ENCODE measurements around the gene RPP21. TPM values are rescaled to one million over a fixed set of nuclear protein-coding genes. Genes with fewer than 3 reads are reported as not detected.
"Not testable (repeated sequence)": the region's sequence is repeated elsewhere in the genome, so short reads cannot be mapped to it uniquely, and the experiment has no call there.

The RPP21 gene
- total and polyA plus RNA-seq, 2 donors, result 15.0 to 147 TPM

- H3K4me3 ChIP-seq (ENCODE audit: low read depth, low read length), result peak overlapping the region; percentile 91
- no peaks in the 10 kb centered on the region for H3K4me1 ChIP-seq (ENCODE audit: insufficient read depth)
- WGBS, result 32% methylated on average over 4 of the region's 4 CpGs
- no peaks in the 10 kb centered on the region for H3K36me3 ChIP-seq (ENCODE audit: insufficient read depth)
- H3K27ac ChIP-seq (ENCODE audit: low read depth), result no peak overlapping the region
- no peak for DNase-seq (ENCODE audit: extremely low spot score)
These were observed 896 bp downstream of the RPP21 start for GRCh38 chr6:30345852-30346251.

GRCh38 chr6:30348957-30349356 is 4.0 kb downstream of the RPP21 start:
- no peak for DNase-seq (ENCODE audit: extremely low spot score)
- Histone ChIP-seq H3K27ac (ENCODE audit: low read depth) (no peak overlapping the region), H3K36me3 (ENCODE audit: insufficient read depth) (no peaks in the 10 kb centered on the region), H3K4me3 (ENCODE audit: low read depth, low read length) (no peak overlapping the region), H3K4me1 (ENCODE audit: insufficient read depth) (no peaks in the 10 kb centered on the region)
- 87% methylated on average over 3 of the region's 3 CpGs for WGBS

GRCh38 chr6:30349421-30350177 is 4.6 kb downstream of the RPP21 start:
- DNase-seq (ENCODE audit: extremely low spot score), result no peak

GRCh38 chr6:30350524-30350923 is 5.6 kb downstream of the RPP21 start:
- WGBS, result 62% methylated on average over 1 of the region's 1 CpG
- H3K4me1 ChIP-seq (ENCODE audit: insufficient read depth), result no peaks in the 10 kb centered on the region
- H3K4me3 ChIP-seq (ENCODE audit: low read depth, low read length), result no peak overlapping the region
- DNase-seq (ENCODE audit: extremely low spot score), result no peak
- H3K27ac ChIP-seq (ENCODE audit: low read depth), result no peak overlapping the region
- H3K36me3 ChIP-seq (ENCODE audit: insufficient read depth), result no peaks in the 10 kb centered on the region

More at GRCh38 chr6:30349421-30350177, 4.6 kb downstream of the RPP21 start:
- no peak overlapping the region for H3K4me3 ChIP-seq (ENCODE audit: low read depth, low read length)
- no peaks in the 10 kb centered on the region for H3K4me1 ChIP-seq (ENCODE audit: insufficient read depth)
- no peaks in the 10 kb centered on the region for H3K36me3 ChIP-seq (ENCODE audit: insufficient read depth)
- WGBS, result 78% methylated on average over 3 of the region's 3 CpGs
- no peak overlapping the region for H3K27ac ChIP-seq (ENCODE audit: low read depth)

GRCh38 chr6:30352550-30352949 is 7.6 kb downstream of the RPP21 start:
- no peaks in the 10 kb centered on the region for H3K4me1 ChIP-seq (ENCODE audit: insufficient read depth)
- H3K36me3 ChIP-seq (ENCODE audit: insufficient read depth), result no peaks in the 10 kb centered on the region
- WGBS, result 87% methylated on average over 2 of the region's 2 CpGs
- no peak for DNase-seq (ENCODE audit: extremely low spot score)
- H3K27ac ChIP-seq (ENCODE audit: low read depth), result no peak overlapping the region
- no peak overlapping the region for H3K4me3 ChIP-seq (ENCODE audit: low read depth, low read length)

- H3K4me1 ChIP-seq (ENCODE audit: insufficient read depth), result no peaks in the 10 kb centered on the region
- H3K27ac ChIP-seq (ENCODE audit: low read depth), result no peak overlapping the region
- no peak for DNase-seq (ENCODE audit: extremely low spot score)
- WGBS, result 62% methylated on average over 4 of the region's 4 CpGs
- no peaks in the 10 kb centered on the region for H3K36me3 ChIP-seq (ENCODE audit: insufficient read depth)
- no peak overlapping the region for H3K4me3 ChIP-seq (ENCODE audit: low read depth, low read length)
These were observed 10.3 kb downstream of the RPP21 start for GRCh38 chr6:30355281-30355680.

GRCh38 chr6:30356536-30356935 is 11.6 kb downstream of the RPP21 start:
- WGBS, result 48% methylated on average over 1 of the region's 1 CpG
- Histone ChIP-seq H3K4me1 (ENCODE audit: insufficient read depth) (no peaks in the 10 kb centered on the region), H3K4me3 (ENCODE audit: low read depth, low read length) (no peak overlapping the region), H3K27ac (ENCODE audit: low read depth) (no peak overlapping the region), H3K36me3 (ENCODE audit: insufficient read depth) (no peaks in the 10 kb centered on the region)
- DNase-seq (ENCODE audit: extremely low spot score), result no peak

- H3K36me3 ChIP-seq (ENCODE audit: insufficient read depth), result no peaks in the 10 kb centered on the region
- no peaks in the 10 kb centered on the region for H3K4me1 ChIP-seq (ENCODE audit: insufficient read depth)
- peak overlapping the region; percentile 29 for H3K4me3 ChIP-seq (ENCODE audit: low read depth, low read length)
- DNase-seq (ENCODE audit: extremely low spot score), result peak; percentile 17
- 2% methylated on average over 40 of the region's 40 CpGs for WGBS
- no peak overlapping the region for H3K27ac ChIP-seq (ENCODE audit: low read depth)
These were observed 13.0 kb downstream of the RPP21 start for GRCh38 chr6:30357678-30358540.

- no peak for DNase-seq (ENCODE audit: extremely low spot score)
- H3K4me3 ChIP-seq (ENCODE audit: low read depth, low read length), result no peak overlapping the region
- 60% methylated on average over 5 of the region's 5 CpGs for WGBS
- no peak overlapping the region for H3K27ac ChIP-seq (ENCODE audit: low read depth)
- no peaks in the 10 kb centered on the region for H3K4me1 ChIP-seq (ENCODE audit: insufficient read depth)
- no peaks in the 10 kb centered on the region for H3K36me3 ChIP-seq (ENCODE audit: insufficient read depth)
These were observed 14.3 kb downstream of the RPP21 start for GRCh38 chr6:30359276-30359675.

GRCh38 chr6:30360139-30360538 is 15.2 kb downstream of the RPP21 start:
- no peaks in the 10 kb centered on the region for H3K36me3 ChIP-seq (ENCODE audit: insufficient read depth)
- no peak overlapping the region for H3K4me3 ChIP-seq (ENCODE audit: low read depth, low read length)
- no peak overlapping the region for H3K27ac ChIP-seq (ENCODE audit: low read depth)
- H3K4me1 ChIP-seq (ENCODE audit: insufficient read depth), result no peaks in the 10 kb centered on the region
- 52% methylated on average over 13 of the region's 13 CpGs for WGBS
- no peak for DNase-seq (ENCODE audit: extremely low spot score)

GRCh38 chr6:30361661-30362060 is 16.7 kb downstream of the RPP21 start:
- no peak overlapping the region for H3K4me3 ChIP-seq (ENCODE audit: low read depth, low read length)
- no peak overlapping the region for H3K27ac ChIP-seq (ENCODE audit: low read depth)
- 76% methylated on average over 2 of the region's 2 CpGs for WGBS
- no peak for DNase-seq (ENCODE audit: extremely low spot score)
- H3K4me1 ChIP-seq (ENCODE audit: insufficient read depth), result no peaks in the 10 kb centered on the region
- no peaks in the 10 kb centered on the region for H3K36me3 ChIP-seq (ENCODE audit: insufficient read depth)

GRCh38 chr6:30363459-30363858 is 18.5 kb downstream of the RPP21 start:
- 79% methylated on average over 2 of the region's 2 CpGs for WGBS
- no peaks in the 10 kb centered on the region for H3K4me1 ChIP-seq (ENCODE audit: insufficient read depth)
- no peaks in the 10 kb centered on the region for H3K36me3 ChIP-seq (ENCODE audit: insufficient read depth)
- no peak for DNase-seq (ENCODE audit: extremely low spot score)
- no peak overlapping the region for H3K4me3 ChIP-seq (ENCODE audit: low read depth, low read length)
- H3K27ac ChIP-seq (ENCODE audit: low read depth), result no peak overlapping the region

GRCh38 chr6:30364591-30364990 is 19.6 kb downstream of the RPP21 start:
- DNase-seq (ENCODE audit: extremely low spot score), result no peak
- no peaks in the 10 kb centered on the region for H3K36me3 ChIP-seq (ENCODE audit: insufficient read depth)
- no peak overlapping the region for H3K27ac ChIP-seq (ENCODE audit: low read depth)
- no peak overlapping the region for H3K4me3 ChIP-seq (ENCODE audit: low read depth, low read length)
- 82% methylated on average over 2 of the region's 2 CpGs for WGBS
- no peaks in the 10 kb centered on the region for H3K4me1 ChIP-seq (ENCODE audit: insufficient read depth)

- not testable (repeated sequence) for H3K4me3 ChIP-seq (ENCODE audit: low read depth, low read length); H3K4me1 ChIP-seq (ENCODE audit: insufficient read depth); H3K27ac ChIP-seq (ENCODE audit: low read depth); DNase-seq (ENCODE audit: extremely low spot score); H3K36me3 ChIP-seq (ENCODE audit: insufficient read depth)
- WGBS, result 35% methylated on average over 1 of the region's 1 CpG
These were observed 24.3 kb downstream of the RPP21 start for GRCh38 chr6:30369280-30369679.
